Stimulated activated CD8-positive, alpha-beta memory T cell treated with anti-CD3 and anti-CD28 coated beads, Interleukin-12 subunit alpha, Interleukin-12 subunit beta, amount 100 ng/mL, for 4 hours (primary cell): ENCODE results near the gene FLNB.
A peak's percentile ranks its signal among the peaks of the same experiment; 100 is the strongest.

ENCODE experiments used
- DNase-seq: peaks from one replicate; pipeline ENCODE4 v3.0.0-alpha.2; 2020; ENCODE audit warnings: low read depth

FLNB gene

DNA sequence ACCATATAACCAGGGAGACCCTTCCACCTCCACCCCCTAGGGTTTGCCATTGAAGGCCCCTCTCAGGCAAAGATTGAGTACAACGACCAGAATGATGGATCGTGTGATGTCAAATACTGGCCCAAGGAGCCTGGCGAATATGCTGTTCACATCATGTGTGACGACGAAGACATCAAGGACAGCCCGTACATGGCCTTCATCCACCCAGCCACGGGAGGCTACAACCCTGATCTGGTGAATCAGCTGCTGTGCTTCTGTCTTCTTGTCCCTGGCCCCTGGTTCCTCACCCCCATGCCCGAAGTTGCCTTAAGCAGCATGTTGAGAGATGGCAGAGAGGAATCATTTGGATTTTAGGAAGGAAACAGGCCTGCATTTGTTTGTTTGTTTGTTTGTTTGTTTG, 98.4 kb downstream of the FLNB start:
- no peak for DNase-seq

DNA sequence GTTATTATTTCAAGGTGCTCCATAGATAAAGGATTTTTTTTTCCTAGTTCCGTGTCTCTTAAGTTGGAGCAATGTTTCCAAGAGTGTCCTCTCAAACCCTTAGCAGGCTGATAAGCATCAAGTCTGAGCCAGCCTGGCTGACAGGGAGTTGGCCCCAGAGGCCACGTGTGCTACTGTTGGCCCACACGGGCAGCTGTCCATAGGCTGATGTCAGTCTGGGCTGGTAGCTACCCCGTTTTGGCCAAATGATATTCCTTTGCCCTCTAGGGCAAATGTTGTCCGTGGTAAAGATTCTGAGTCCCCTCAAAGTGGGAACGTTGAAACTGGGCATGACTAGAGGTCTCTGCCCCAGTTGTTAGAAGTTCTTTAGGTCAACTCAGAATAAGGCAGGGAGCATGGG, 99.4 kb downstream of the FLNB start:
- no peak for DNase-seq

DNA sequence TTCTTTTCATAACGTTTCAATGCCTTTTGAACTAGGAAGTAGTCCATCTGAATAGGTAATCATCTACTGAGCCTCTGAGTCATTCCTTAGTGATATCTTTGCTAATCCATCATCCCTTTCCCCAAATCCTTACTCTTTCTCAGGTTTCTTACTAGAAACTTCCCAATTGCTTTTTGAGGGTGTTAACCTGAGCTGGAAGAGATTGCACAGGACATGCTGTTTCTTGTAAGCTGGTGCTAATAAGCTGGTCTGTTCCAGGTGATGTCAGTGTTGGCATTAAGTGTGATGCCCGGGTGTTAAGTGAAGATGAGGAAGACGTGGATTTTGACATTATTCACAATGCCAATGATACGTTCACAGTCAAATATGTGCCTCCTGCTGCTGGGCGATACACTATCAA, 101.5 kb downstream of the FLNB start:
- no peak for DNase-seq

DNA sequence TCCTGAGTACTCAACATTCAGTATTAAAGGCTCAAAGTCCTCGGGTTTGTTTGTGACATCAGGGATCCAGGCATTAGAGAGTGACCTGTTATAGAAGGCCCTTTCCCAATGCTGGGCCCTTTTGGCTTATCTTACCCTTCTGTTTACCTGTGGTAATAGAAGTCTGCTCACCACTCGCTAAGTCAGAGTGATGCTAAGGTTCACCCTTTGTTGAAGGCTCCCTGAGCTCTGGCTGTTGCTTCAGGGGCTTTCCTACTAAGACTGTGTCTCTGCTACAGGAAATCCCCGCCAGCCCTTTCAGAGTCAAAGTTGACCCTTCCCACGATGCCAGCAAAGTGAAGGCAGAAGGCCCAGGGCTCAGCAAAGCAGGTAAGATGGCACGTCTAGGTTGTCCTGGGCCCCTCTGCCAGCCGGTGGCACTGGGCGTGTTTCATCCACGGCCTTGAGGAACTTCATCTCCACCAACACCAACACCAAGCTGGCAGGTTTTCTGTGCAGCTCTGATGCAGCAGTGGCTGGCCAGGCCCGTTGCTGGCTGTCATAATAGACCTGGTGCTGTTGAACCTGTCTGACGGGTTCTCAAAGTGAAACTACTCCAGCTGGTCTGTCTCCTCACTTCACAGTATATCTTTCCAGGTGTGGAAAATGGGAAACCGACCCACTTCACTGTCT, 103.4 kb downstream of the FLNB start:
- DNase-seq: no peak

DNA sequence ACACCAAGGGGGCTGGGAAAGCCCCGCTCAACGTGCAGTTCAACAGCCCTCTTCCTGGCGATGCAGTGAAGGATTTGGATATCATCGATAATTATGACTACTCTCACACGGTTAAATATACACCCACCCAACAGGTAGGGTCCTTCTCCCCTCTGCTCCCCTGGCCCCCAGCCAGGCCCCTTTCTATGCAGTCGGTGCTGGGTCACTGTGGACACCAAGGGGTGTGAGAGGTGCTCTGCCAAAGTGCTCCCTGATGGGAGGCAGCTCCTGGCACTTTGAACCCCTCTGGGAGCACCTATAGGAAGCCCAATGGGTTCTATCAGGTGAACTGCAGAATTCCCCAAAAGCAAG, 103.9 kb downstream of the FLNB start:
- no peak for DNase-seq

DNA sequence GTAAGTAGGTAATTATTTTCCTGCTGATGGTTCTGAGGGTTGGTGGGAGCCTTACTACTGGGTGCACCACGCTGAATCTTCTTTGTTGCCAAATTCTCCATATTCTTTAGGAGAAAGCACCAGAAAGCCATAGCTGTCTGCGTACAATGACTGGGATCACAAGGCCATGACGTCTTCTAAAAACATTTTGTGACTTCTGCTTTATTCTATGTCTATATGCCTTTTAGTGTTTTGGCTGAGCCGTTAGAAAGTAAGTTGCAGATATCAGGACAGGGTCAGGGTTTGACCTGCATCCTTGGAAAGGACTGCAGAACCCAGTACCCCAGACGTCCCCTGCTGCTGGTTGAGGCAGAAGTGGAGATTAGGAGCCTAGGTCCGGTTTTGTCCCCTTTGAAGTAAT, 107.0 kb downstream of the FLNB start:
- DNase-seq: no peak

DNA sequence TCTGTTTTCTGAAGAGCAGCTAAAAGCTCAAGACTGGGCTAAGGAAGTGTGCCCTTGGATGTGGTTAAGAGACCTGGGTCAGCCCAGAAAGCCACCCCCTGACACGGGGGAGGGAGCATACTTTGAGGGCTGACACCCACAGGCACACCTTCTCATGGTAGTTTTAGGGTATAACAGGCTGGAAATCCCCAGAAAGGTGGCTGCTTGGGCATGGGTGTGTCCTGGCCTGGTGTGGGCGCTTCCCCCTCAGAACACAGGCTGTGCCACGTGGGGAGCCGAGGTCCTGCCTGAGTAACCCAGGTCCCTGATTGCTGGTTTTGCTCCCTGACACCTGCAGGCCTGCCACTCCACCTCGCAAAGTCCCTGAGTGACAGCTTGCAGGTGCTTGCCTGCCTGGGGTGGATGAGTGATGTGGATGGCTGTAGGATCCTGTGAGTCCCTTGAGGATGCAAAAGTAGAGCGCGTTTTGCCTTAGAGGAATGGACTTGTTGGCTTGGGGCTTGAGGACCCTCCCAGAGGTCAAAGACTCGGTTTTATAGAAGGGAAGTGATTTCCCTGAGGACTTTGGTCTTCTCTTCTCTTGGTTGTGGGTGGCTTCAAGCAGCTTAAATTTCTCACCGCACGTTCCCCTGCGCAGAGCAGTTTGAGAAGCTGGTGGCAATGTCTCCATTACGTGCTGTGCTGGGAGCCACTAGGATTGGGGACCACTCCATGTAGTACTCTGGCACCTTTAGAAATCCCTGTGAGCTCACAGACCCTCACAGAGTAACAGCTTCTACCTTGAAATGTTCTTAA, 108.1 kb downstream of the FLNB start:
- DNase-seq: peak; percentile 40

DNA sequence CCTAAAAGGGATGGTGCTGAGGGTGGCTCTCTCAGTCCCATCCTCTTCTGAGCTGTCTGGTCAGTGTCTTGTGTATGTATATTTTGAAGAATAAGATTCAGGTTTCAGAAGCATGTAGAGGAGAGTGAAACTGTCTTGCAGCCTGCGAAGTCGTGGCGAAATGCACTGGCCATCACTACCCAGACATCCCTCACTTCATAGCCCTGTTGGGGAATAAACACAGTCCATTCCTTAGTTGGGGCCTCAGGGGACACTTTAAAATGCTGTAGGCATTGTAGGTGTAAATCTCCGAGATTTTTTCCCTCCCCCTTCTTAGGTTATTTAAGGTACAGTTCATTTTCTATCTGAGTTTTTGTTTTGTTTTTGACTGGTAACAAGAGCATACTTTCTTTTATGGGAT, 108.8 kb downstream of the FLNB start:
- DNase-seq: no peak

DNA sequence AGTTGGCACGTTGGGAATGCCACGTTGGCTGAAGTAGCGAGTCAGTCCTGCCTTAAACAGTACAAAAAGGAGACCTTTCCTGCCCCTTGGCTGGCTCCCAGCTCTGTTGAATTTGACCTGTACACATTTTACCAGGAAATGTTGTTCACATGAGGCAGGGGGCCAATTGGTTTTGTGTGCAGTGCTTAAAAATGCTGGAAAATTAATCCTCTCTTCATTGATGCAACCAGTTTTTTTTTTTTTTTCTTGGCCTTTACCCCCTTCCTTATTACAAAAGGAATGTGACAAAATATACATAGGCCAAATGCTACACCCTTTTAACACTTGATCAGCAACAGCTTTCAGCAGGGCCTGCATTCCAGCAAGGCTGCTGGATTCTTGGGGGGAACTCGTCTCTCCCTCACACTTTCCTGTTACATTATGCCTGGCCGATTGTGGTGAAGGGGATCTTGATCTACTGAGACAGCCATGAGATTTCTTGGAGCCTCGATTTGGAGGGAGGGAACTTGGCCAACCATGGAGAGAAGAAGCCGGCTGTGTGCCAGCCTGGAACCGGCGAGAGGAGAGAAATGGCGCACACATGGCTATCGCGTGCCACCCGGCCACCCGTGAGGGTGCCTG, 109.4 kb downstream of the FLNB start:
- no peak for DNase-seq

DNA sequence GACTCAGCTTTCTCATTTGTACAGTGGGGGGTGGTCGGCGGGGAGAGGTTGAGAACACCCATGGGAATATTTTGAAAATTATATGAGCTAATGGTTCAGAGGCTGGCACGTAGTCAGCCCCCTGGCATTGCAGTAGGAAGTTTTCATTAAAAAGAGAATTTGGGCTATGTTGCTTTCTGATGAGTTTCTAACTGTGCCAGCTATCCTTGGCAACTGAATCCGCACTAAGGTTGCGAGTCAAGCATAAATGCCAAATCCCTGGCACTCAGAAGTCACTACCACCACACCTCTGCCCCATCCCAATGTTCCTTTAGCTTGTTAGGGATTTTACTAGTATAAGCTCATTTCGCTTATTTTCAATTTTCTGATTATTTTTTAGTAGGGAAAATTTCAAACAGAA, 111.0 kb downstream of the FLNB start:
- no peak for DNase-seq

DNA sequence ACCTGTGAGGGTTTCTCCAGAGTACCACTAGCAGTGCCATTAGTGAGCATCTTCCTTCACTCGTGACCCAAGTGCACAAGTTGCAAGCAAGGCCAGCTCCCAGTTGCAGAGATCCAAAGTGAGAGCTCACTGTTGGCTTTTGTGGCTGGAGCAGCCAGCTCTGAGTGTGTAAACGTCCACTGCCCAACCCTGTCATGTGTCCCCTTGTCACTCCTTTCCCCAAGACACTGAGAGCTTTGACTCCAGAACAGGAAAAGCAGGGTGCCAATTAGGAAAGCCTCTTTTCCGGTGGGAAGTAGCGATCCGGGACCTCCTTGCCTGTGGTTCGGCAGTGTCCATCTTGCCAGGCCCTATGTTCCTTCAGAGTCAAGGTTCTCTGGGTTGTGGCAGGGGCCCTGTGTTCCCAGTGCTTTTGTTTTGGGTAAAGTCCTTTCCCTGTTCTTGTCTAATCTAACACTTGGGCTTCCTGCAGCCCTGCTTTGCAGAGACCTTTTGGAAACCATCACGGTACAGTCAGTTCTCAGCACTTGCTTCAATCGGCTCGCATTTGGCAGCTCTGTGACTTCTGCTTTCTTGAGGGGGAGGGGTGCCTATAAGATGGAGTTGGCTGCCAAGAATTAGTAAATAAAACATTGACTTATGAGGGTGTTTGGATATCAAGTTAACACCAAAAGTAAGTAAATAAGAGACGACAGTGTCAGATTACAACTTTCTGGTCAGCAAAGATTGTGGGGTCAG, 112.0 kb downstream of the FLNB start:
- no peak for DNase-seq

DNA sequence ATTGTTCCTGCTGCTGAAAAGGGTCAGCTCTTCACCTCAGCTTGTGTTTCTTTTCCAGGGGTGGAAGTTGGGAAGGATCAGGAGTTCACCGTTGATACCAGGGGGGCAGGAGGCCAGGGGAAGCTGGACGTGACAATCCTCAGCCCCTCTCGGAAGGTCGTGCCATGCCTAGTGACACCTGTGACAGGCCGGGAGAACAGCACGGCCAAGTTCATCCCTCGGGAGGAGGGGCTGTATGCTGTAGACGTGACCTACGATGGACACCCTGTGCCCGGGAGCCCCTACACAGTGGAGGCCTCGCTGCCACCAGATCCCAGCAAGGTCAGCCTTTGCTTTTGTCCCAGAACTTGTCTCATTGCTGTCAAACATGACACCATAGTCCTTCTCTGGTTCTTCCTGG, 113.0 kb downstream of the FLNB start:
- DNase-seq: no peak

DNA sequence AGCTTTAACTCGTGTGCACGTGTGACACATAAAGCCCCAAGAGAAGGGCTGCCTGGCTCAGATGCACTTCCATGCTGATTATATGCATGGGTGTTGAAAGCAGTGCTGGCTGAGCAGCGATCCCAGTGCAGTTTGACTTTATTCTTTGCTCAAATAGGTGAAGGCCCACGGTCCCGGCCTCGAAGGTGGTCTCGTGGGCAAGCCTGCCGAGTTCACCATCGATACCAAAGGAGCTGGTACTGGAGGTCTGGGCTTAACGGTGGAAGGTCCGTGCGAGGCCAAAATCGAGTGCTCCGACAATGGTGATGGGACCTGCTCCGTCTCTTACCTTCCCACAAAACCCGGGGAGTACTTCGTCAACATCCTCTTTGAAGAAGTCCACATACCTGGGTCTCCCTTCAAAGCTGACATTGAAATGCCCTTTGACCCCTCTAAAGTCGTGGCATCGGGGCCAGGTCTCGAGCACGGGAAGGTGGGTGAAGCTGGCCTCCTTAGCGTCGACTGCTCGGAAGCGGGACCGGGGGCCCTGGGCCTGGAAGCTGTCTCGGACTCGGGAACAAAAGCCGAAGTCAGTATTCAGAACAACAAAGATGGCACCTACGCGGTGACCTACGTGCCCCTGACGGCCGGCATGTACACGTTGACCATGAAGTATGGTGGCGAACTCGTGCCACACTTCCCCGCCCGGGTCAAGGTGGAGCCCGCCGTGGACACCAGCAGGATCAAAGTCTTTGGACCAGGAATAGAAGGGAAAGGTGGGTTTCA, 114.9 kb downstream of the FLNB start:
- no peak for DNase-seq

DNA sequence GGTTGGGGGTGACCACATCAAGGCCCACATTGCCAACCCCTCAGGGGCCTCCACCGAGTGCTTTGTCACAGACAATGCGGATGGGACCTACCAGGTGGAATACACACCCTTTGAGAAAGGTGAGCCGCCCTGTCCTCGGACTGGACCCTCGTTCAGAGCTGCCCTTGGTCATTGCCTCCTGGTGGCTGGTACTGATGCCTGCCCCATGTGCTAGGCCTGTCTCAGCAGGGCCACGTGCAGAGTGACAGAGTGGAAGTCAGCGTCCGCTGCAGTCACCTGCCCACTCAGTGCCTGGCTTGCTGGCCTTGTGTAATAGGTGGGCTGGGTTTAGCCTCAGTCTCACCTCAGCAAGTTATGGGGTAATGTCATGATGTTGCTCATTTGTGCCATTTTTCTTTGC, 116.2 kb downstream of the FLNB start:
- DNase-seq: no peak

DNA sequence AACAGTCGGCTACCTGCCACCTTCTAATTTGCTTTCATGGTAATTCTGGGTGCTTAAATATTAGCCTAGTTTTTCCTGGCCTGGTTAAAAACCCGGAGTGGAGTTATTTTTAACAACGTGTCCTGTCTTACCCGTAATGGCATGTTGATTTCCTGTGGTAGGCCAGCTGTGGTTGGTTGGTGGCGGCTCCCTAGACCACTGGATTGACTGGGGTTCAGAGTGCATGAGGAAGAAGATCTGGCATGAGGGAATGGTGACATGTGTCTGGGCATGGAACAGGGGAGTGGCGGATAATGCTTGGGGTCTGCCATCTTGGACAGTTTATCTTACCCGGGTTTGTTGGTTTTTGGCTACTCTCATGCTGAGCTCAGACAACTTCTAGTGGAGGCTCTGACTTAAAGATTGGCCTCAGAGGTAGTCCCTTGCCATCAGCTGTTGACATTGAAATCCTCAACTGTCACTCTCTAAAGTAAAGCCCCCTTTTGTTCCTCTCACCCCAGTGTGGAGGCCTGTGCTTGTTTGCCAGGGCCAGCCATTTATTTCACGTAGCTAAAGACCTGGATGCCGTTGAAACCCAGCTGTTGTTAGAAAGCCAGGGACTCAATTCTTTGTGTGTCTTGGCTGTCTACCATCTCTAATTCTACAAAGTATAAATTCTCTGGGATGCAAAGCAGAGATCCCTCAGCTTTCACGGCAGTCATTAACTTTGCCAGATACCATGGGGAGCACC, 121.0 kb downstream of the FLNB start:
- DNase-seq: no peak

DNA sequence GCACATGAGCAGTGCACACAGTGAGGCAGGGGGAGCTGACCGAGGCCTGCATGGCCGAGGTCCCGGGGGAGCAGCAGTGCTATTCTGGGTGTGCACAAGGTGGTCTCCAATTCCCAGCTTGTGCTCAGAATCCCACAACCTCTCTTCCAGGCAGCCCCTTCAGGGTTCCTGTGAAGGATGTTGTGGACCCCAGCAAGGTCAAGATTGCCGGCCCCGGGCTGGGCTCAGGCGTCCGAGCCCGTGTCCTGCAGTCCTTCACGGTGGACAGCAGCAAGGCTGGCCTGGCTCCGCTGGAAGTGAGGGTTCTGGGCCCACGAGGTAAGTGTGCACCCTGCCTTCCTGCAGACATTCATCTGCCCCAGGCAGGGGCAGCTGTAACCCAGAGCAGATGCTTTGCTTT, 122.4 kb downstream of the FLNB start:
- no peak for DNase-seq

DNA sequence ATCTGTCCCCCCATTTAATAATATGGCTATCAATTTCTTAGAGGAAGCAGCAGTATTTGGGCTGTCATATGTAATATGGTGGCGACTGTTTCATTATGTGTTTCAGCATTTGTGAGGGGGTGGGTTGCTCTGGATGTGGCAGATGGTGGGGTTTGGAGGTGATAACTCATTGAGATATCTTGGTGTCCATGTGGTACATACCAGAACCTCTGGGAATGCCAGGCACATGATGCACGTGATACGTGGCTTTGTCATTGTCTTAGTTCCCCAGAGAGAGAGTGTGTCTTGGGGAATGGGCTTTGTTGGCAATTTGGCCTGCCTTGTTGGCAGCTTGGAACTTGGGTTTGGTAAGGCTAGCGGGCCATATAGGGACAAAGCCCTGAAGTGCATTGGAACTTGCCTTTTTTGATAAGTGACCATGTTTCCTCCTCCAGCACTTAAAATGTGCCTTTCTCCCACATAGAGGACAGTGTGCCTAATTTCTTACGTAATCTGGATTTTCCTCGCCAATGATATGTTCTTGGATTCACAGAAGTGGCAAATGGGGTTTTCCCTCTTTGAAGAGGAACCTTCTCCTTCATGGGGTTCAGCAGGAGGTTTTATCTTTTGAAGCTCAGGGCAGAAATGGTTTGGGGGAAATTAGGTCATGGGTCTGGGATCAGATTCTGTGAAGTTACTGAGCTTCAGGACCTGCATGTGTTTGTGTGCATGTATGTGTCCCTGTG, 123.0 kb downstream of the FLNB start:
- no peak for DNase-seq

DNA sequence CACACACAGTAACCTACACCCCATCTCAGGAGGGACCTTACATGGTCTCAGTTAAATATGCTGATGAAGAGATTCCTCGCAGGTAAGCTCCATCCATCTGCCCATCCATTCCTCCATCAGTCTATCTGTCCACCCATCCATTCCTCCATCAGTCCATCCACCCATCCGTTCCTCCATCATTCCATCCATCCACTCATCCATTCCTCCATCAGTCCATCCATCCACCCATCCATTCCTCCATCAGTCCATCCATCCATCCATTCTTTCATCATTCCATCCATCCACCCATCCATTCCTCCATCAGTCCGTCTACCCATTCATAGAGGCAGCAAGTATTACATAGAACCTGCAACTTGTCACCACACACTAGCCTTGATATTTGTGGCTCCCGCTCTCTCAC, 124.6 kb downstream of the FLNB start:
- no peak for DNase-seq

DNA sequence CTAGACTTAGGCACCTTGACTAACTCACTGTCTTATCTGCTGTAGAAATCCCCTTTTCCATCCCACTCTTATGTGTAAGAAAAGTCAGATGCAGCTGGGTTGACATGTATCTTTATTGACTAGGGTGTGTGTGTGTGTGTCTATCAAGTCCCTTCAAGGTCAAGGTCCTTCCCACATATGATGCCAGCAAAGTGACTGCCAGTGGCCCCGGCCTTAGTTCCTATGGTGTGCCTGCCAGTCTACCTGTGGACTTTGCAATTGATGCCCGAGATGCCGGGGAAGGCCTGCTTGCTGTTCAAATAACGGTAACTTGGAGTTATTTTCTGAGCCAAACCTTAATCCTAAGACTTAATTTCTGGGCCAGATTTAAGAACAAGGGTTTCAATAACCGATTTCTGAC, 126.2 kb downstream of the FLNB start:
- DNase-seq: no peak

DNA sequence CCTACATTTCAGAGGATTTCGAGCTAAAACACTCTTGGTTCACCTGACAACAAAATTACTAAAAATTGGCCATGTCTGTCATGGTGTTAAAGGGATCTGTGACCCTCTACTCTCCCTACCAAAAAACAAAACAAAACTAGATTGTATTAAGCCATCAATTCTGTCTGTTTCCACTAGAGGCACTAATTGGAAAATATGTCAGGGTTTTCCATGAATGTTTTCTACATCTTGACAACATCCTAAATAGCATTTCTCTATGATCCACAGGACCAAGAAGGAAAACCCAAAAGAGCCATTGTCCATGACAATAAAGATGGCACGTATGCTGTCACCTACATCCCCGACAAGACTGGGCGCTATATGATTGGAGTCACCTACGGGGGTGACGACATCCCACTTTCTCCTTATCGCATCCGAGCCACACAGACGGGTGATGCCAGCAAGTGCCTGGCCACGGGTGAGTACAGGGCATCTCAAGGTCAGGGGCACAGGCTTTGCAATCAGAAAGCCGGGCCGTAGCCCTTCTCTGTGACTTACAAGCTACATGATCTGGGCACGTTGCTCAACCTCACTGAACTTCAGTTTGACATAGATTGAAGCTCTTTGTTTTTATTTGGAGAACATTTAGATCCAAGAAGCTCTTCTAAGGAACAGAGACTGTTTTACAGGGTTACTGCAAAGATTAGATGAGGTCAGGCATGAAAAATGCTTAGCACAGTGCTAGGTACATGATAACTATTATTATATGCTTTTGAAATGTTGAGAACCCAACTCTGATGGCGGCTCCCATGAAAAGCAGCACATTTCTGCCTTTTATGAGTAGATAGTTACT, 127.7 kb downstream of the FLNB start:
- no peak for DNase-seq
